Measurements from ENCODE around the gene SBNO2.

GRCh38 chr19:1161716-1162115 lies 12.4 kb downstream of the SBNO2 start:
- TF ChIP-seq CTCF (IDR thresholded peaks at IDR 0.05) (no peak), EP300 (IDR thresholded peaks at IDR 0.05) (no peak), POLR2A (IDR thresholded peaks at IDR 0.05) (no peak), POLR2AphosphoS5 (IDR thresholded peaks at IDR 0.05) (no peak)

All from gastroesophageal sphincter (tissue), 3 donors.